CD4-positive, alpha-beta T cell treated with Interferon gamma for 1 hour (primary cell): ENCODE measurements around the gene LGMN.

Experiments
- DNase-seq: peaks from one replicate; pipeline ENCODE4 v3.0.0-alpha.2; 2020

The LGMN gene

GRCh38 chr14:92759679-92760523 is 11.5 kb upstream of the LGMN start:
- no peak for DNase-seq

- DNase-seq: no peak
These were observed 10.9 kb upstream of the LGMN start for GRCh38 chr14:92759300-92759678.

- DNase-seq: no peak
These were observed 8.0 kb upstream of the LGMN start for GRCh38 chr14:92756446-92756845.

- DNase-seq: no peak
These were observed 7.1 kb upstream of the LGMN start for GRCh38 chr14:92755495-92755894.

- no peak for DNase-seq
These were observed 6.5 kb upstream of the LGMN start for GRCh38 chr14:92754966-92755365.

GRCh38 chr14:92753250-92753649 is 4.8 kb upstream of the LGMN start:
- DNase-seq: peak; percentile 49

- DNase-seq: no peak
These were observed 3.4 kb upstream of the LGMN start for GRCh38 chr14:92751819-92752218.

- no peak for DNase-seq
These were observed 2.6 kb upstream of the LGMN start for GRCh38 chr14:92750994-92751400.

- DNase-seq: peak; percentile 68
These were observed 1.8 kb upstream of the LGMN start for GRCh38 chr14:92750222-92750728.

- DNase-seq: no peak
These were observed 647 bp downstream of the LGMN start for GRCh38 chr14:92747701-92748258.

- no peak for DNase-seq
These were observed 4.2 kb downstream of the LGMN start for GRCh38 chr14:92744198-92744597.

- no peak for DNase-seq
These were observed 8.0 kb downstream of the LGMN start for GRCh38 chr14:92740440-92740839.

- no peak for DNase-seq
These were observed 10.7 kb downstream of the LGMN start for GRCh38 chr14:92737619-92738188.

- DNase-seq: no peak
These were observed 11.2 kb downstream of the LGMN start for GRCh38 chr14:92737206-92737605.

GRCh38 chr14:92735344-92735743 is 13.1 kb downstream of the LGMN start:
- DNase-seq: no peak

- no peak for DNase-seq
These were observed 13.8 kb downstream of the LGMN start for GRCh38 chr14:92734618-92735017.

- DNase-seq: no peak
These were observed 15.4 kb downstream of the LGMN start for GRCh38 chr14:92733007-92733406.

GRCh38 chr14:92731622-92732115 is 16.8 kb downstream of the LGMN start:
- DNase-seq: no peak

- no peak for DNase-seq
These were observed 18.6 kb downstream of the LGMN start for GRCh38 chr14:92729634-92730358.

- peak; percentile 49 for DNase-seq
These were observed 19.6 kb downstream of the LGMN start for GRCh38 chr14:92728759-92729364.

GRCh38 chr14:92726933-92727262 is 21.5 kb downstream of the LGMN start:
- no peak for DNase-seq

- peak; percentile 76 for DNase-seq
These were observed 22.1 kb downstream of the LGMN start for GRCh38 chr14:92726135-92726932.
